Activated CD4-positive, CD25-positive, alpha-beta regulatory T cell treated with anti-CD3 and anti-CD28 coated beads, Interleukin-2, amount 50 U/mL, for 72 hours (primary cell): Measurements from ENCODE around the gene TESK2.
"Not testable (repeated sequence)": the region's sequence is repeated elsewhere in the genome, so short reads cannot be mapped to it uniquely, and the experiment has no call there.

Source experiments
- DNase-seq: peaks from one replicate; pipeline ENCODE4 v3.0.0; 2021

The TESK2 gene, protein sequence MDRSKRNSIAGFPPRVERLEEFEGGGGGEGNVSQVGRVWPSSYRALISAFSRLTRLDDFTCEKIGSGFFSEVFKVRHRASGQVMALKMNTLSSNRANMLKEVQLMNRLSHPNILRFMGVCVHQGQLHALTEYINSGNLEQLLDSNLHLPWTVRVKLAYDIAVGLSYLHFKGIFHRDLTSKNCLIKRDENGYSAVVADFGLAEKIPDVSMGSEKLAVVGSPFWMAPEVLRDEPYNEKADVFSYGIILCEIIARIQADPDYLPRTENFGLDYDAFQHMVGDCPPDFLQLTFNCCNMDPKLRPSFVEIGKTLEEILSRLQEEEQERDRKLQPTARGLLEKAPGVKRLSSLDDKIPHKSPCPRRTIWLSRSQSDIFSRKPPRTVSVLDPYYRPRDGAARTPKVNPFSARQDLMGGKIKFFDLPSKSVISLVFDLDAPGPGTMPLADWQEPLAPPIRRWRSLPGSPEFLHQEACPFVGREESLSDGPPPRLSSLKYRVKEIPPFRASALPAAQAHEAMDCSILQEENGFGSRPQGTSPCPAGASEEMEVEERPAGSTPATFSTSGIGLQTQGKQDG

GRCh38 chr1:45490626-45491486 is at the start of gene TESK2:
TSS of gene TESK2 (minus strand) at chr1:45491163. CDS start at chr1:45457785, 33,378 bp downstream.
- peak; percentile 93 for DNase-seq

DNA sequence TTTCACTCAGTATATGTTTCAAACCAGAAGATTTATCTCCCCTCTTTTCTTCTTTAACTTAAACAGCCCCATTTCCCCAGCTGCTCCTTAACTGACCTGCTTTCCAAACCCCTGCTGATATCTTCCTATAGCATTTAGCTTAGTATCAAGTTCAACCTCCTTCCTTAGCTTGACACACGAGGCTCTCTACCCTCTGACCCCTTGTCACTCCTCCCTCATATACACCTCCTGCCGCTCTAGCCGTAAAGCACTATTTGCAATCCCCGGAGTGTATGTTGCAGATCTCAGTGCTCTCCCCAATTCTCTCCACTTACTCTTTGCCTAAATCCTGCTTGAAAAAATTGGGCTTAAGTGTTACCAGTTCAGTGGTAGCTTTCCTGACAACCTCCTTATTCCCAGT is 45.9 kb upstream of the TESK2 start:
- no peak for DNase-seq

GRCh38 chr1:45535988-45536766 is 45.2 kb upstream of the TESK2 start:
- DNase-seq = no peak

GRCh38 chr1:45531873-45532272 is 40.9 kb upstream of the TESK2 start:
- DNase-seq = no peak

DNA sequence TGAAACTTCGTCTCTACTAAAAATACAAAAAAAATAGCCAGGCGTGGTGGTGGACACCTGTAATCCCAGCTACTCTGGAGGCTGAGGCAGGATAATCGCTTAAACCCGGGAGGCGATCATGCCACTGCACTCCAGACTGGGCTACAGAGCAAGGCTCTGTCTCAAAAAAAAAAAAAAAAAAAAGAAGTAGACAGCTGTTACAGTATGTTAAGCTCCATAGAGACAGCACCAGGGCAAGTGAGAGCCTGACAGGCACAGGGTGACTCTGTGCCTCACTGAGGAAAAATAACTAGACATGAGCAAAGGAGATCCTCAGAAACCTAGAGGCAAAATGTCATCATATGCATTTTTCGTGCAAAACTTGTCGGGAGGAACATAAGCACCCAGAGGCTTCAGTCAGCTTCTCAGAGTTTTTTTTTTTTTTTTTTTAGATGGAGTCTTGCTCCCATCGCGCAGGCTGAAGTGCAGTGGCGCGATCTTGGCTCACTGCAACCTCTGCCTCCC is 39.7 kb upstream of the TESK2 start:
- DNase-seq = no peak

GRCh38 chr1:45526135-45526644 is 35.2 kb upstream of the TESK2 start:
- DNase-seq = no peak

DNA sequence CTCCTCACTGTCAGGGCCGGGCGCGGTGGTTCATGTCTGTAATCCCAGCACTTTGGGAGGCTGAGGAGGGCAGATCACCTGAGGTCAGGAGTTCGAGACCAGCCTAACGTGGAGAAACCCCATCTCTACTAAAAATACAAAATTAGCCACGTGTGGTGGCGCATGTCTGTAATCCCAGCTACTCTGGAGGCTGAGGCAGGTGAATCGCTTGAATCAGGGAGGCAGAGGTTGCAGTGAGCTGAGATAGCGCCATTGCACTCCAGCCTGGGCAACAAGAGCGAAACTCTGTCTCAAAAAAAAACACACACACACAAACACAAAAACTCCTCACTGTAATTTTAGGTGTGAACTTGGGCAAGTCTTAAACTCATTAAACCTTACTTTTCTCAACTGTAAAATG is 33.0 kb upstream of the TESK2 start:
- not testable (repeated sequence) for DNase-seq

- not testable (repeated sequence) for DNase-seq
These were observed 32.6 kb upstream of the TESK2 start for GRCh38 chr1:45523516-45523915.

- DNase-seq = no peak
These were observed 31.6 kb upstream of the TESK2 start for GRCh38 chr1:45522324-45523104.

DNA sequence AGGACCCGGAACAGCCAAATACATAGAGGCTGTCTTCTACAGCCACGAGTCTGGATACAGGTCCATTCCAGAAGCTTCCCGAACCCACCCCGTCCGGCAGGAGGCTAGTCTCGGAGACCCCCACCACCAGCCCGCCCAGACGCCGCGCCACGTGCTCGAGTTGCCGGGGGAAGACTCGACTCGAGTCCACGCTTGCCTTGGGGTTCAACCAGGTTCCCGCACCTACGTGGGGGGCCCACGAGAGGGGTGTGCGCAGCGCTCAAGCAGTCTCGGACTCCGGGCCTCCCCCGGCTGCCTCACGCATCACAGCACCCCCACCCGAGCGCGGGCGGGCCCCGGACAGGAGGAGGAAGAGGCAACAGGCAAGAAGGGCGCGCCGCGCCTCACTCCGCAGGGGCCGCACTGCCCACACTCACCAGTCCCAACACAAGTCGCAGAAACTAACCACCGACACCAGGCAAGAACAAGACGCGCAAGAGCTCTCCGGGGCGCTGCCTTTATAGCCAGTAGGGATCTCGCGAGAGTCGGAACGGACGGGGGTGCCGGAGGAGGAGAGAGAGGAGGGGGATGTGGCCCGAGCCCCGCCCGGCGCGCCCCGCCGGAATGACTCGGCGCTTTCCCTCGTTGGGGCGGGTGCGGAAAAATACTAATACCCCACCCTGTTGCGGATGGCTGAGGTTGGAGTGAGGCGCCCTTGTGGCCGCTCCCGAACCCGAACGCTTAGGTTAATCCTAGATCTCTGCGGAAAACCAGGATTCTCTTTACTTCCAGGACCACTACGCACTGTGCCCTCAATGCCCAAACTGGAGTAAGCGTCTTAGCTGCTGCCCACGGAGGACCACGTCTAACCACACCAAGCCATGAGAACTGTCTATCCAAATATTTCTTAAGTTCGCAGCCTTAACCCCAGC is 30.7 kb upstream of the TESK2 start, which contains the start of gene PRDX1:
PRDX1 (minus strand) TSS at position 472 of the 911 bp plus-strand sequence. CDS start 2,841 bp downstream, outside the sequence.
- peak; percentile 99 for DNase-seq

DNA sequence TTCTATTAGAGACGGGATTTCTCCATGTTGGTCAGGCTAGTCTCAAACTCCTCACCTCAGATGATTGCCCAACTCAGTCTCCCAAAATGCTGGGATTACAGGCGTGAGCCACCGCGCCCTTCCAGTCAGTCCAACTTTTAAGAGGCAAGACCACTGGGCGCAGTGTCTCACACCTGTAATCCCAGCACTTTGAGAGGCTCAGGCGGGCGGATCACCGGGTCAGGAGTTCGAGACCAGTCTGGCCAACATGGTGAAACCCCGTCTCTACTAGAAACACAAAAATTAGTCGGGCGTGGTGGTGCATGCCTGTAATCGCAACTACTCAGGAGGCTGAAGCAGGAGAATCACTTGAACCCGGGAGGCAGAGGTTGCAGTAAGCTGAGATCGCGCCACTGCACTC is 28.8 kb upstream of the TESK2 start:
- DNase-seq = not testable (repeated sequence)

DNA sequence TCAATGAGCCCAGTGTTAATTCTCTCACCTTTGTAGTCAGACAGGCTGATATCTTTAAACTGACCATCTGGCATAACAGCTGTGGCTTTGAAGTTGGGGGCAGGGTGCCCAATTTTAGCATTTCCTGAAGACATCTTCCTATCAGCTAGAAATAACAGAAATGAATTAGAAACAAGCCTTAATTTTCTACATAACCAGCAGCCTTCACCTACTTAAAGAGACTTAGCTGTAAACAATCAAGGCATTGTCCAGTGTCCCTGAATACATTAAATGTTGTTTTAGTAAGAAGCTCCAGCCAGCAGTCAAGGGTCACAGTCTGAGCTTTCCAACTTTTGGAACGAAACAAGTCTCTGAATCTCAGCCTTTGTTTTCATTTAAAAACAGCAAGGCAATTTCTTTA is 27.9 kb upstream of the TESK2 start:
- no peak for DNase-seq

GRCh38 chr1:45518366-45518765 is 27.4 kb upstream of the TESK2 start:
- not testable (repeated sequence) for DNase-seq

DNA sequence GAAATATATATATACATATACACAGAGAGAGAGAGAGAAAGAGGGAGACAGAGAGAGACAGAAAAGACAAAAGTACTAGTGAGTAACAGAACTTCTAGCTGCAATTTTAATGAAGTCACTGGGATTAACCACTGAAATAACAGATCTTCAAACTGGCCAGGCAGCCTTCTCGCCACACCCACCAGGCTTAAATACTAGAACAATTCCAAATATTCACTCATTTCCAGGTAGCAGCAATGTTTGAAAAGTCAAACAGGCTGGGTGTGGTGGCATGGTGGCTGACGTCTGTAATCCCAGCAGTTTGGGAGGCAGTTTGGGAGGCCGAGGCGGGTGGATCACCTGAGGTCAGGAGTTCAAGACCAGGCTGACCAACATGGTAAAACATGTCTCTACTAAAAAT is 25.5 kb upstream of the TESK2 start:
- DNase-seq = no peak

DNA sequence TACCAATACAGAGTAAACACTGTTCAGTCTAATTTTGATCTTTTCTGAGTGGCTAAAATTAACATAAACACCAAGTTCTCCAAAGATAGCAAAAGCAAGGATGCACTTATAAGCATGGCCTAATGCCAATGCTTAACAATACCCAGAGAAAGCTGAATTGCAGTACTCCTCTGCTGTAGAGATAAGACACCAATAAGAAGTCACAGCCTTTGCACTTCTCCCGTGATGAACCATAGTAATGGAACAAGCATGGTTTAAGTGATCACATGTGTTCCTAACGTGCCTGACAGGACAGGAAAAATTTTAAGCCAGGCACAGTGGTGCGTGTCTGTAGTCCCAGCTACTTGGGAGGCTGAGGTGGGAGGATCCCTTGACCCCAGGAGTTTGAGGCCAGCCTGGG is 25.1 kb upstream of the TESK2 start:
- no peak for DNase-seq

GRCh38 chr1:45513532-45514260 is 22.7 kb upstream of the TESK2 start:
- DNase-seq = not testable (repeated sequence)

GRCh38 chr1:45512641-45513054 is 21.7 kb upstream of the TESK2 start:
- peak; percentile 55 for DNase-seq

DNA sequence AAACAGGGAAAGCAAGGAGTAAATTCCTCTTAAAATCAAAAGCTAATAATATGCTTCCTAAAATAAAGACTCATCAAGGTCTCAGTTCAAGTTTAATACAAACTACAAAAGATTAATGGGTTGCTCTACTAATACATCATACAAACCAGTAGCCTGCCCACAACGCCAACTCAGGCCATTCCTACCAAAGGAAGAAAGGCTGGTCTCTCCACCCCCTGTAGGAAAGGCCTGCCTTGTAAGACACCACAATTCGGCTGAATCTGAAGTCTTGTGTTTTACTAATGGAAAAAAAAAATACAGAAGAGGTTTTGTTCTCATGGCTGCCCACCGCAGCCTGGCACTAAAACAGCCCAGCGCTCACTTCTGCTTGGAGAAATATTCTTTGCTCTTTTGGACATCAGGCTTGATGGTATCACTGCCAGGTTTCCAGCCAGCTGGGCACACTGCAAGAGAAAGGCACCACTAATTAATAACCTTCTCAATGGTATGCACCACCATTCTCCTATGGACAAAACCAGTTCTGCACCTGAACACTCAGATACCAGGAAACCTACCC is 20.1 kb upstream of the TESK2 start:
- no peak for DNase-seq
